H1 (cell line): ENCODE data around the gene ZNF618. TPM values are rescaled to one million over a fixed set of nuclear protein-coding genes. Genes with fewer than 3 reads are reported as not detected.

ENCODE experiments used
- CTCF ChIA-PET: fragments of 300-600 bp; sonication (Branson Sonifier 250); formaldehyde crosslinking; loops from one replicate; lab custom pipeline; 2021; ENCODE audit not compliant: partially characterized antibody; lab: Charles Lee
- POLR2A ChIA-PET: fragments of 300-600 bp; sonication (Branson Sonifier 250); formaldehyde crosslinking; loops from one replicate; lab custom pipeline; 2021; ENCODE audit warnings: inconsistent platforms; ENCODE audit not compliant: partially characterized antibody; lab: Charles Lee
- DNase-seq, 2 experiments: peaks; one replicate each; pipeline versions ENCODE4 v3.0.0 to v3.0.0-alpha.2; 2010 to 2022; ENCODE audit warnings: low spot score in 2 of 2, low read depth in 1 of 2, mixed read lengths in 1 of 2
- FAIRE-seq: peaks from 2 replicates; lab custom pipeline; 2011; peaks lifted over from hg19 to GRCh38; lab: Jason Lieb, UNC
- H2AFZ ChIP-seq: 2 replicates; pipeline ENCODE4 v1.8.1; 2012; ENCODE audit warnings: low read length, inconsistent platforms
- H2AK5ac ChIP-seq: 2 replicates; pipeline ENCODE4 v1.6.1; 2013; ENCODE audit warnings: low read depth, low read length
- H2BK120ac ChIP-seq: replicated peaks from 2 replicates; pipeline ENCODE3; 2013; ENCODE audit warnings: low read depth, low read length, inconsistent platforms
- H2BK12ac ChIP-seq: 2 replicates; pipeline ENCODE4 v1.6.1; 2013; ENCODE audit warnings: low read depth, low read length
- H2BK15ac ChIP-seq: 2 replicates; pipeline ENCODE4 v1.6.1; 2013; ENCODE audit warnings: low read length
- H2BK20ac ChIP-seq: 2 replicates; pipeline ENCODE4 v1.6.1; 2013; ENCODE audit warnings: low read length
- H2BK5ac ChIP-seq: 2 replicates; pipeline ENCODE4 v1.6.1; 2013; ENCODE audit warnings: low read depth, low read length
- H3K14ac ChIP-seq: 2 replicates; pipeline ENCODE4 v1.6.1; 2013; ENCODE audit warnings: inconsistent platforms; ENCODE audit not compliant: insufficient read length
- H3K18ac ChIP-seq: 2 replicates; pipeline ENCODE4 v1.6.1; 2013; ENCODE audit warnings: low read length; ENCODE audit errors: extremely low read depth
- H3K23ac ChIP-seq: 2 replicates; pipeline ENCODE4 v1.6.1; 2013; ENCODE audit warnings: inconsistent platforms; ENCODE audit not compliant: insufficient read length
- H3K23me2 ChIP-seq: 2 replicates; pipeline ENCODE4 v1.6.1; 2013; ENCODE audit warnings: low read depth, low read length
- H3K27ac ChIP-seq: 2 replicates; pipeline ENCODE4 v1.6.1; 2011; ENCODE audit warnings: low read depth, low read length, inconsistent platforms
- H3K27me3 ChIP-seq, 4 experiments: replicated peaks in 1 of 4; 1 replicate in 1 of 4; 2 replicates in 3 of 4; pipeline versions ENCODE4 v1.6.1 to v1.8.1; 2011 to 2013; ENCODE audit warnings: low read length in 3 of 4, mild to moderate bottlenecking in 3 of 4, inconsistent platforms in 2 of 4, mixed read lengths in 2 of 4, moderate library complexity in 1 of 4; ENCODE audit not compliant: control insufficient read depth in 3 of 4, insufficient read depth in 3 of 4; ENCODE audit errors: extremely low read depth in 1 of 4
- H3K36me3 ChIP-seq, 4 experiments: 2 replicates each; pipeline versions ENCODE4 v1.6.1 to v1.8.1; 2011 to 2013; ENCODE audit warnings: mild to moderate bottlenecking in 4 of 4, low read length in 3 of 4, moderate library complexity in 2 of 4, control low read depth in 1 of 4, inconsistent platforms in 1 of 4; ENCODE audit not compliant: insufficient read depth in 4 of 4, control insufficient read depth in 2 of 4
- H3K4ac ChIP-seq: replicated peaks from 2 replicates; pipeline ENCODE3; 2013; ENCODE audit warnings: low read length, low read depth, mixed read lengths, inconsistent platforms; ENCODE audit not compliant: insufficient read length
- H3K4me1 ChIP-seq, 4 experiments: replicated peaks in 1 of 4; 1 replicate in 1 of 4; 2 replicates in 3 of 4; pipeline versions ENCODE4 v1.6.1 to v1.8.1; 2011 to 2013; ENCODE audit warnings: low read length in 3 of 4, inconsistent platforms in 2 of 4, mixed read lengths in 1 of 4; ENCODE audit not compliant: insufficient read depth in 4 of 4, control insufficient read depth in 3 of 4
- H3K4me2 ChIP-seq, 2 experiments: 2 replicates each; pipeline versions ENCODE4 v1.6.1 to v1.8.1; 2011 to 2013; ENCODE audit warnings: low read depth in 2 of 2, low read length in 2 of 2, control low read depth in 1 of 2, inconsistent platforms in 1 of 2, mild to moderate bottlenecking in 1 of 2; ENCODE audit not compliant: insufficient read depth in 1 of 2
- H3K4me3 ChIP-seq, 4 experiments: fragments of 200-600, 300-600 bp in 1 of 4; sonication (generic), shearing (Covaris generic), sonication (Bioruptor Twin) in 1 of 4; 2 replicates each; pipeline versions ENCODE4 v1.5.1 to v1.8.1; 2011 to 2016; ENCODE audit warnings: low read length in 4 of 4, low read depth in 3 of 4, control low read depth in 2 of 4, inconsistent platforms in 2 of 4, mild to moderate bottlenecking in 2 of 4, mixed read lengths in 1 of 4, moderate library complexity in 1 of 4; ENCODE audit not compliant: insufficient read depth in 2 of 4; ENCODE audit errors: extremely low read depth in 1 of 4
- H3K56ac ChIP-seq: replicated peaks from 2 replicates; pipeline ENCODE3; 2013; ENCODE audit warnings: low read depth, mild to moderate bottlenecking, mixed read lengths, low read length, inconsistent platforms; ENCODE audit not compliant: insufficient read length
- H3K79me1 ChIP-seq: 2 replicates; pipeline ENCODE4 v1.6.1; 2013; ENCODE audit warnings: low read depth, low read length, control low read depth
- H3K79me2 ChIP-seq, 2 experiments: 2 replicates each; pipeline versions ENCODE4 v1.6.1 to v1.8.1; 2012 to 2013; ENCODE audit warnings: low read length in 2 of 2, mild to moderate bottlenecking in 2 of 2, inconsistent platforms in 1 of 2; ENCODE audit not compliant: insufficient read depth in 2 of 2, control insufficient read depth in 1 of 2
- H3K9ac ChIP-seq, 4 experiments: replicated peaks in 1 of 4; 1 replicate in 1 of 4; 2 replicates in 3 of 4; pipeline versions ENCODE4 v1.6.1 to v1.8.1; 2011 to 2013; ENCODE audit warnings: low read depth in 3 of 4, low read length in 3 of 4, control low read depth in 2 of 4, mild to moderate bottlenecking in 2 of 4, moderate library complexity in 2 of 4, inconsistent platforms in 1 of 4; ENCODE audit errors: extremely low read depth in 1 of 4
- H3K9me3 ChIP-seq, 2 experiments: 2 replicates each; pipeline versions ENCODE4 v1.6.1 to v1.8.1; 2012 to 2013; ENCODE audit warnings: mild to moderate bottlenecking in 2 of 2, moderate library complexity in 2 of 2, control low read depth in 1 of 2, inconsistent platforms in 1 of 2, low read depth in 1 of 2, low read length in 1 of 2, mixed read lengths in 1 of 2; ENCODE audit not compliant: insufficient read depth in 2 of 2
- H4K20me1 ChIP-seq, 2 experiments: replicated peaks in 1 of 2; 2 replicates each; pipeline versions ENCODE3 to v1.8.1; 2011 to 2013; ENCODE audit warnings: inconsistent platforms in 2 of 2, low read length in 2 of 2, mild to moderate bottlenecking in 1 of 2; ENCODE audit not compliant: insufficient read depth in 2 of 2, control insufficient read depth in 1 of 2
- H4K5ac ChIP-seq: 2 replicates; pipeline ENCODE4 v1.6.1; 2013; ENCODE audit warnings: low read length, low read depth, mixed read lengths, inconsistent platforms; ENCODE audit not compliant: insufficient read length
- H4K8ac ChIP-seq: 2 replicates; pipeline ENCODE4 v1.8.0; 2013; ENCODE audit warnings: mild to moderate bottlenecking, moderate library complexity, low read length, inconsistent platforms; ENCODE audit not compliant: insufficient read depth; ENCODE audit errors: extremely low read depth
- H4K91ac ChIP-seq: replicated peaks from 2 replicates; pipeline ENCODE3; 2013; ENCODE audit warnings: low read length, mixed read lengths, inconsistent platforms; ENCODE audit not compliant: insufficient read length
- POLR2A ChIP-seq, 2 experiments: IDR thresholded peaks; 1 replicate in 1 of 2; 2 replicates in 1 of 2; pipeline ENCODE4 v1.6.1; 2011; ENCODE audit warnings: low read depth in 2 of 2, low read length in 2 of 2, mild to moderate bottlenecking in 2 of 2; ENCODE audit errors: control extremely low read depth in 1 of 2
- RBBP5 ChIP-seq: IDR thresholded peaks from 2 replicates; pipeline ENCODE4 v1.7.1; 2012; ENCODE audit warnings: low read depth, mild to moderate bottlenecking, inconsistent platforms, low read length, moderate library complexity, borderline replicate concordance
- RFX5 ChIP-seq: IDR thresholded peaks from 2 replicates; pipeline ENCODE4 v1.6.1; 2011; ENCODE audit warnings: low read depth, low read length, improper control_type of control experiment, borderline replicate concordance
- YY1 ChIP-seq: IDR thresholded peaks from 2 replicates; pipeline ENCODE4 v1.6.1; 2011; ENCODE audit warnings: low read depth, mild to moderate bottlenecking, low read length
- WGBS, 2 experiments: shearing (Covaris generic) in 1 of 2; methylation state at CpG; one replicate each; pipeline versions ENCODE4 v1.1.6 to v1.1.7; 2013 to 2015; ENCODE audit warnings: low lambda C conversion rate in 2 of 2, mixed read lengths in 2 of 2, inconsistent platforms in 1 of 2, low coverage in 1 of 2, missing lambda C conversion rate in 1 of 2; ENCODE audit not compliant: insufficient replicate concordance in 2 of 2, insufficient coverage in 1 of 2, insufficient read length in 1 of 2; ENCODE audit errors: extremely low coverage in 1 of 2, missing lambda C conversion rate in 1 of 2; 5-methylcytosine and 5-hydroxymethylcytosine counted together
- polyA plus RNA-seq, 7 experiments: library from polyadenylated mRNA; depleted of rRNA in 3 of 7; stranded (reverse) in 5 of 7; unstranded in 2 of 7; fragments of >200 nt in 5 of 7; fragments of 200-250 nt in 2 of 7; gene quantifications; 1 replicate in 5 of 7; 2 replicates in 1 of 7; 4 replicates in 1 of 7; pipeline versions ENCODE4 v1.2.1 to v1.2.3, GENCODE V29; 2011 to 2013; ENCODE audit warnings: missing spikeins in 2 of 7, mixed read lengths in 2 of 7
- total RNA-seq: library from RNA; stranded (reverse); fragmentation: NEBNext Ultra II Directional; extraction: Animal tissue kit (Norgen Biotek cat#: 25700); gene quantifications from 2 replicates; pipeline ENCODE4 v1.2.1, GENCODE V29; 2021
- TF ChIP-seq, protein P1 (sequence below), 3 experiments: IDR thresholded peaks; 1 replicate in 2 of 3; 2 replicates in 1 of 3; pipeline versions ENCODE4 v1.5.1 to v1.6.1; 2011; ENCODE audit warnings: low read length in 3 of 3, mild to moderate bottlenecking in 3 of 3, inconsistent platforms in 2 of 3, low read depth in 1 of 3, moderate library complexity in 1 of 3; ENCODE audit not compliant: insufficient read depth in 1 of 3; ENCODE audit errors: control extremely low read depth in 1 of 3

Gene ZNF618
- total and polyA plus RNA-seq, 2 of the 8 experiments (the other 6 are each of a cell fraction or from before 2014, with no cell fraction given) = 9.6 to 28.5 TPM

DNA sequence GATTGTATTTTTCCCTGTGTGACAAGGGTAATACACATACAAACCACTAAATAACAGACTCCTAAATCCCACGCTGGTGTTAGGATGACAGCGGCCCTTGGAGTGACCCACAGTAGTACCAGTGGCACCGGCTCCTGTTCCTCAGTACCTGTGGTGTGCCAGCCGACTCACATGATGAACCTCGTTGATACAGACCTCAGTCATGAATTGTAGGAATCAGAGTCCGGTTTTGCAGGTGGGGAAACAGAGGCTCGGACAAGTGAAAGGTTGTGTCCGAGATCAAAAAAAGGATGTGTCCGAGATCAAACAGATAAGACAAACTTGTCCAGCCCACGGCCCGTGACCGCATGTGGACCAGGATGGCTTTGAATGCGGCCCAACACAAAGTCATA lies 124.0 kb downstream of the ZNF618 start:
- Histone ChIP-seq H2AK5ac (no peak overlapping the region), H4K91ac (no peak overlapping the region), H3K79me2 (no peaks in the 10 kb centered on the region), H3K14ac (no peak overlapping the region), H3K9me3 (no peaks in the 10 kb centered on the region), H3K4me1 (no peaks in the 10 kb centered on the region), H3K4me2 (no peak overlapping the region), H2BK12ac (no peak overlapping the region), H3K56ac (no peak overlapping the region), H3K18ac (no peak overlapping the region), H3K4me3 (no peak overlapping the region), H4K20me1 (peaks cover 2 to 4% of the 10 kb centered on the region in 2 experiments), H2BK5ac (no peak overlapping the region), H4K5ac (no peak overlapping the region), H3K27ac (no peak overlapping the region), H2BK15ac (no peak overlapping the region), H2BK120ac (no peak overlapping the region), H4K8ac (no peak overlapping the region), H2BK20ac (no peak overlapping the region), H3K36me3 (peaks cover 0 to 4% (median 0%) of the 10 kb centered on the region in 4 experiments; a peak in 3 of 8 replicates), H3K27me3 (no peaks in the 10 kb centered on the region), H3K9ac (no peak overlapping the region), H3K23me2 (no peaks in the 10 kb centered on the region), H3K23ac (no peak overlapping the region), H3K79me1 (no peaks in the 10 kb centered on the region), H2AFZ (no peak overlapping the region), H3K4ac (no peak overlapping the region)
- POLR2A ChIA-PET = no interaction called here
- CTCF ChIA-PET = interaction anchor here (1.0 to 1.8 kb wide), 3 partner anchors 9 to 26 kb away, joined by 3 to 6 read pairs (median 5); no protein-coding TSS in a partner anchor
- FAIRE-seq (no peak), DNase-seq (no peak)
- 89% methylated on average over 13 of the region's 13 CpGs; no CpG with 5 or more reads in 1 of the 2 experiments for WGBS, 2 experiments
- TF ChIP-seq RFX5 (no peak), YY1 (no peak), POLR2A (IDR thresholded peaks at IDR 0.05; ENCODE audit: control extremely low read depth in 1 of 2, low read depth in 2 of 2, low read length in 2 of 2) (no peak), RBBP5 (no peak)
- TF ChIP-seq, protein P1, sequence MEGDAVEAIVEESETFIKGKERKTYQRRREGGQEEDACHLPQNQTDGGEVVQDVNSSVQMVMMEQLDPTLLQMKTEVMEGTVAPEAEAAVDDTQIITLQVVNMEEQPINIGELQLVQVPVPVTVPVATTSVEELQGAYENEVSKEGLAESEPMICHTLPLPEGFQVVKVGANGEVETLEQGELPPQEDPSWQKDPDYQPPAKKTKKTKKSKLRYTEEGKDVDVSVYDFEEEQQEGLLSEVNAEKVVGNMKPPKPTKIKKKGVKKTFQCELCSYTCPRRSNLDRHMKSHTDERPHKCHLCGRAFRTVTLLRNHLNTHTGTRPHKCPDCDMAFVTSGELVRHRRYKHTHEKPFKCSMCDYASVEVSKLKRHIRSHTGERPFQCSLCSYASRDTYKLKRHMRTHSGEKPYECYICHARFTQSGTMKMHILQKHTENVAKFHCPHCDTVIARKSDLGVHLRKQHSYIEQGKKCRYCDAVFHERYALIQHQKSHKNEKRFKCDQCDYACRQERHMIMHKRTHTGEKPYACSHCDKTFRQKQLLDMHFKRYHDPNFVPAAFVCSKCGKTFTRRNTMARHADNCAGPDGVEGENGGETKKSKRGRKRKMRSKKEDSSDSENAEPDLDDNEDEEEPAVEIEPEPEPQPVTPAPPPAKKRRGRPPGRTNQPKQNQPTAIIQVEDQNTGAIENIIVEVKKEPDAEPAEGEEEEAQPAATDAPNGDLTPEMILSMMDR (IDR thresholded peaks at IDR 0.05; ENCODE audit: control extremely low read depth in 1 of 3, insufficient read depth in 1 of 3, low read depth in 1 of 3, low read length in 3 of 3) = no peak
